ENCODE data around the gene ADCY2.

ADCY2 gene

DNA sequence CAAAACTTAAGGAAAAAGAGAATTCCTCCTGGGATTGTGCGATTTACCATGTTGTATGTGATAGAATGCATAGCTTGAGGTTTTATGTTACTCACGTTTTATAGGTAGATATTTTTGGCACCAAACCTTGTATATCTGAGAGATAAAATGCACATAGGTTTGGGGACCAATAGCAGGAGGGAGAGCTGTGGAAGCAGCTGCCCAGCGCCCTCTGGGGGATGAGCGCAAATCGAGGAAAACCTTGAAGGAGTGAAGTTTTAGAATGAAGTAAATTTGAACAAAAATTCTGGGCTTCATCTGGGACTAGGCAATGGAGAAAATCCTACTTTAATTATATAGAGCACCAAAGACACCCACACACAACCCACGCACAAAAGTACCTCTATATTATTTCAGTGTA, 197.0 kb downstream of the ADCY2 start:
- peak in 2 of 51 donors; percentile 13 to 14 for DNase-seq

DNA sequence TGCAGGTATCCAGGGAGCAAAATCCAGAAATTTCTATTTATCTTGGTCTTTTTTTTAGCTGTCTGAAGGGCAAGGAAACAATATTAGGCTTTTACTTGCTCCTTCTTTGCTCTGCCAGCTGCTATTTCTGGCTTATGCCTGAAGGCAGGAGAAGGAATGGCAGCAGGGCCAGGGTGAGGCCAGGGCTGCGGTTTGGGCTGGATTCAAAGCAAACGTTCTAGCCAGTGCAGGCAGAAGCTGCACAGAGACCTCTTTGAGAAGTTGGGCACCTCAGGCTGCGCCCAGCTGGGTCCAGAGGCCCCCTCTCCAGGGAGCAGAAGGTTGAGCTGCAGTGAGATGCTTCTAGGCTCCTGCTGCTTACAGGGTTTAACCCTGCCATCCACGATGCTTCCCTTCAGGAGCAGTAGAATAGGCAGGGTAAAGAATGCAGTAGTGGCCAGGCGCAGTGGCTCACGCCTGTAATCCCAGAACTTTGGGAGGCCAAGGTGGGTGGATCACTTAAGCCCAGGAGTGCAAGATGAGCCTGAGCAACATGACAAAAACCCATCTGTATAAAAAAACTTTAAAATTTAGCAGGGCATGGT, 201.2 kb downstream of the ADCY2 start:
- peak in 8 of 51 donors; percentile 10 to 38 (median 18) for DNase-seq

DNA sequence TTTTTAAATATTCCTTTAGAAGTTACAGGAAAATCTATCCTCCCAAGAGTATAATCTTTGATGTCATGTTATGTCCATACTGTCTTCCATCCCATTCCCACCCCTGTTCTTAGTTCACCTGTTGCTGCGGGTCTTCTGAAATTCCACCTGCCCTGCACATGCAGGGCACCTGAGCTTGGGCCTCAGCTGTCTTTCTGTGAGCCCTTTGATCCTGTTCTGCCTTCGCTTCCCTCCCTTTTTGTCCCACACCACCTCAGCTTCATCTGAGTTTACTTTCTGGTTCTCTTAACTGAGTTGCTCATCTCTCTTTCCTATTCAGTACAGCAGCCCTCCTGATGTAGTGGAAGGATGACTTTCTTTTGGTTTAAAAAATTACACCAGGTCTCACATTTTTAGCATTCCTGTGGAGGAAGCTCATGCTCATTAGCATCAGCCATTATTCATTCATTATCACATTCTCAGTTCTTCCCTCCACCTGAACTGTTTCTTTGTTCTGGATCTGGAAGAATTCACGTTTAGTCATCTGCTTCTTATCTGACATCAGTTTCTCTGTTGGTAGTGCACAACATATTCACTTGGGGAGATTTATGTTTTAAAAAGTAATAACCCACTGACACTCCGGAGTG, 211.0 kb downstream of the ADCY2 start:
- no peak for DNase-seq

DNA sequence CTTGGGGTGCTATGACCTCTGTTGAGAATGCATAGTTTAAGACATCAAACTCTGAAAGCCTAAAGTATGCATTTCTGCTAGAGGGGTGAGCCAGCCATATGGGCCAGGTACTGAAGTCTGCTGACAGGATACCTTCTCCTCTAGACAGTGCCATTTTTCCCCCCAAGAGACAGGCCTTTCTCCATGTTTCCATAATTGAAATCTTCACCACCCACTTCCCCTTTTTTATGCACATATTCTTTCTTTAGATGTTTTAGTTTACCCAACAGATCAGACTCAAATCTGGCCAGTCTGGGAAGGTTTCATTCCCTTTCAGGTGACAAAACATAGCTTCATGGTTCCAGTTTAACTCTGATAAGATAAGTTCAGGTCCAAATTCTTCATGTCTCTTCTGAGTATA, 212.8 kb downstream of the ADCY2 start:
- DNase-seq = no peak

DNA sequence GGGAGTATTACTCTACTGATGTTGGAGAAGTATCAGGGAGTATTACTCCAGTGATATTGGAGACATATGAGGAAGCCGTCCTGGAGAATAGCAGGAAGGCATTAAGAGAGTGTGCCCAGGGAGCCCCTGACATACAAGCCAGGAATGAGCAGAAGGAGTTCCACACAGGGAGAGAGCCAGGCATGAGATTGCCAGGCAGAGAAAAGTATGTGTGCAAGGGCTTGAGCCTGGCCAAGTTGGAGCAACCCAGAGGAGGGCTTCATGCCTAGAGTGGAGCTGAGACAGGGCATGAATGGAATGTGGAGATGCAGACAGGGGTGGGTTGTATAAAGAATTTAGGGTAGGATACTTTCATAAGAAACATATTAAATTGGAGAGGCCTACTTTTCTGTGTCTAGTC, 213.8 kb downstream of the ADCY2 start:
- no peak for DNase-seq

DNA sequence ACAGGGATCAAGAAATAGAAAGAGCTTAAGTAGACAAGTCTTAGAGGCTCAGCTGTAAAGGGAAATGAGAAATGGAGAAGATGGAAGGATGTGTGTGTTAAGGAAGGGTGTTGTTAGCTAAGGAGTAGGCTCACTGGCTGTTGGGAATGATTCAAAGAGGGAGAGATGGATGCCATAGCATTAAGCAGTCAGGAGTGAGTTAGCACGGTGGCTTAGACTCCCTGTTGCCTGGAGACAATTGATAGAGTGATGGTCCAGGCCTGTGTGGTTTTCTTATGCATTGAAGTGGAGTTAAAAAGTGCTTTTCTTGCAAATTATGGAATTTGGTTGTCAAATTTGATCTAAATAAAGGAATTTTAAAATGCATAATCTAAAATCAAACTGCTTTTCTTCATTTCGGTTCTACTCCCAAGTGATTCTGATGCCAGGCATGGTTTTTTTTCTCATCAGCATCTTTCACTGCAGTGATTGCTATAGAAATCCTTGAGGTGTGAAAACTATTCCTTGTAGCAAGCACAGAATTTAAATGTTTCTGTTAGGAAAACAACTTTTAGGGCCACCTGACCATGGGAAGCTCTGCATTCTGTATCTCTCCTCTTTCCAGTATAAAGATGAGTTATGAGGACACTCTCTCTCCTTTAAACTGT, 214.7 kb downstream of the ADCY2 start:
- DNase-seq = no peak

DNA sequence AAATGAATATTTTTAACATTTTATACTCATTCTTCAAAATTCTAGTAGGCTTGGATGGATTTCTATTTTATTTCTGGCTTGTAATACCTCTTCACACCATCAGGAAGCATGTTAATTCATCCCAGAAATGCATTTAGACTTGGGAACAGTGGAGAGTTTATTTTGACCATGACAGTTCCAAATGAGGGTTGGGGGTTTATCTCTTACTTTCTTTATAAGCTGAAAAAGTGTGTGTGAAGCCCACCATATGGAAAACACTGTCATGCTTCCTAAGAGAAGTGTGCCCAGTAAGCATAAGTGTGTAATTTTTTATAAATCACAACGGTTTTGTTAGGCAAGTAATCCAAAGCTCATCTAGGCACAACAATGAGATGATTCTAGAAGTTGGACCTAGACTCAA, 215.6 kb downstream of the ADCY2 start:
- DNase-seq = no peak

DNA sequence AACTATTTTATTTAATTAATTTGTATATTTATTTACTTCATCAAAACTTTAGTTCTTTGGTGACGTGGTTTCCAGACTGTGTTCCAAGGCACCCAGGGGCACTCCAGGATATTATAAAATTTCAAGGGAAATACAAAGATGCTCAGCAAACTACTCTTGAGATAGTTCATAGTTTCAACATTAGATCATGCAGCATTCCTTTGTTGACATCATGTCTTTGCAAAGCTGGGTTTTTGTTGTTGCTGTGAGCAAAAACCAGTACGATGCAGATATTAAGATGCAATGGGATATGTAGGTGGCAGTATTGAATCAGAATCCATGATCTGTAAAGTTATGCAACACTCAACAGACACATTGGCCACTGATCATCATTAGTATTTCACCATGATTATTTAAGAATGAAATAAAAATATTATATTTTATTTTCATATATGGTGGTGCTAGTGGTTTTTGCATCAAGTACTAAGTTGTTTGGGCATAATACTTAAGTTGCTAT, 219.7 kb downstream of the ADCY2 start:
- no peak for DNase-seq

DNA sequence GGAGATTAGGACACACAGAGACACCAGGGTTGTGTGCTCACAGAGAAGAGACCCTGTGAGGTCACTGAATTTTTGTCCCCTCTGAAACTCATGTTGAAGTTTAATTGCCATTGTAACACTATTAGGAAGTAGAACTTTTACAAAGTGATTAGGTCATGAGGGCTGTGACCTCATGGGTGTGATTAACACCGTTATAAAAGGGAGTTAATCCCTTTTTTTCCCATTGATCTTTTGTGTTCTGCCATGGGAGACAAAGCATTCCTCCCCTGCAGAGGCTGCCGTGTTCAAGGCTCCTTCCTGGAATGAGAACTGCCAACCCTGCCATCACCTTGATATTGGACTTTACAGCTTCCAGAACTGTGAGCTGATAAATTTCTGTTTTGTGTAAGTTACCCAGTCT, 221.0 kb downstream of the ADCY2 start:
- DNase-seq = no peak

DNA sequence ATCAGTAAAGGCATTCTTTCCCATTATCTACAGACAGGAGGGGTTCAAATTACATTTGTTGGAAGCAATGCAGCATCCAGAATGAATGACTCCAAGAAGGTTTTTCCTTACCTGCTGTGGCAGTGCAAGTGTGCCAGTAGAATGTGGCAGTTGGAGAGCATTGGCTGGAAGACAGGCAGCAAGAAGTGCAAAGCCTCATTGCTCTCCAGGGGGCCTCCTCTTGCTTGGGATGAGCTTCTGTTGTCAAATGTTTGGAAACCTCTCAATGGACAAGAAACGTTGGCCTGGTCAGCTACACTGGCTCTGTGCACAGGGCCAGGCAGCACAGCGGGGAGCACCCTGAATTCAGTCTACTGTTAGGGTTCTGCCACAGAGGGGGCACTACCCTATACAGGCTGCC, 226.6 kb downstream of the ADCY2 start:
- DNase-seq = no peak

DNA sequence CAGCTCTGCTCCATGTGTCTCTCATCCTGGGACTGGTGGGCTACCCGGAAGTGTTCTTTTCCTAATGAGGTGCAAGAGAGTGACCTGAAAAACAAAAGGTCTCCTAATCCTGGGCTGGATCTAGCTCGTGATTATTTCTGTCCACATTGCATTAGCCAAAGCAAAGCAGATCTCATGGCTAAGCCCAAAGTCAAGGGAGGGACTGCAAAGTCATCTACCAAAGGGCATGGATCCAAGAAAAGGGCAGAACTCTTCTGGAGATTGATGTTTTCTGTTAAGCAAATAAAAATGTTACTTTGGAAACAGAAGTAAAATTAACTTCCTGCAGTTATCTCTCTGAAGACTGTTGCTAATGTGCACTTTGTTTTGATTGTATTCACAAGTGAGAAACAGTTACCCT, 229.8 kb downstream of the ADCY2 start:
- DNase-seq = no peak

DNA sequence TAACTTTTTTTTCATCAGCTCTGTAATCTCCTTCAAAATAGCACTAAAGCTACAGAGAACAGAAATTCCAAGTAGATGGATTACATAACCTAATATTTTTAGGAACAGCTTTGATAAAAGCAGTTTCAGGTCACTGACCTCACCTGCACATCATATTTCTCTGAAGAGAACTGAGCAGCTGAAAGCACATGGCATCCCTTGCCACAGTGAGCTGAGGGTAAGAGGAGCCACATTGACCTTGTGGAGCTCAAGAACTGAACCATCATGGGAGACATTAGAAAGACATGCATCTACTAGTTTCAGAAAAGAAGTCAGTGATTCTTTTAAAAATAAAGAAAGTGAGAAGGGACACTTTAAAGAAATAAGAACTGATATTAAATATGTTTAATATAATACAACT, 232.3 kb downstream of the ADCY2 start:
- DNase-seq = no peak

DNA sequence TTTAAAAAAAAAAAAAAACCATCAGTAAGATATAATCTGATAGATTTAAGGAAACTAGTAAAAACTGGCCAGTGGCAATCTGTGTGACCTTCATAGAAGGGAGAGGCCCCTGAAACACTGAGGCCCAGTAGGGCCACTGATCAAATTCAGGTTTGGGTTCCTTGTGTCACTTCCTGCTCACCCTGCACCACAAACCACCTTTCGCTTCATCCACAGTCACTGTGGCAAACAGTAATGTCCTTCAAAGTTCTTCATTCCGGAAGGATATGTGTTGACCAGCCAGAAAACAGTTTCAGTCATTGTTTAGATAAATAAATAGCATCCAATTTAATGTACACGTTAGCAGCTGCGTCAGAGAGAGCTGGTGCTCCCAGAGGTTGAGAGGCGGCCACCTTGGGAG, 232.9 kb downstream of the ADCY2 start:
- DNase-seq = no peak

DNA sequence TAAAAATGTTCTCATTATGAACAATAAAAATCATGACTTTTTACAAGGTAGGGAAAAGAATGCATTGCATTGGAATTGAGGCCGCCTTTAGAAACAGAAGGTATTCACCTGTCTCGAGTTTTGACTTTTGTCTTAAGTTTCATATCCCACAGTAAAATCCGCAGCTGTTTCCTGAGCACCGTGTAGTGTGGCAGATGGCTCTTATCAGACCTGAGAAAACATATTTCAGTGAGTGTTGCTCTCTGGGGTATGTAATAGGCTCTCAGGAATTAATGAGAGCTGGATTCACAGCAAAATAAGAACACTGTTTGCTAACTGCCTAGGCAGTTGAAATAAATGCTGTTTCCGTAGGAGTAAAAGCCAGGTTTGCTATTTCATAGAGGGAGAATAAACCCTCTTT, 233.6 kb downstream of the ADCY2 start:
- DNase-seq = no peak

DNA sequence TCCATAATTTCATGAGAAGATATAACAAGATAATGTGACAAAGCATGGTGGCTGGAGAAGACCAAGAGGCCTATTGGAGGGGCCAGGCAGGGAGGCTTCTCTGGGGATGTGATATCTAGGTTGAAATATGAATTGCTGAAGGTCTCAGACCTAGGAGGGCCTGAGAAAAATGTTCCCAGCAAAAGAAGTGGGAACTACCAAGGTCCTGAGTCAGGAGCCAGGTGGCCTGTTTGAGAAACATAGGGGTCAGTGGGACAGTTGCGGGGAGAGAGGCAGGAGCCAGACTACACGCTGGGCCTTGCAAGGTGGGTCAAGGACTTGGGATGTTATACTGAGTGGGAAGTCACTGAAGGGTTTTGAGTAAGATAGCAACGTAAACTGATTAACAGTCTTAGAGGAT, 238.9 kb downstream of the ADCY2 start:
- DNase-seq = no peak

DNA sequence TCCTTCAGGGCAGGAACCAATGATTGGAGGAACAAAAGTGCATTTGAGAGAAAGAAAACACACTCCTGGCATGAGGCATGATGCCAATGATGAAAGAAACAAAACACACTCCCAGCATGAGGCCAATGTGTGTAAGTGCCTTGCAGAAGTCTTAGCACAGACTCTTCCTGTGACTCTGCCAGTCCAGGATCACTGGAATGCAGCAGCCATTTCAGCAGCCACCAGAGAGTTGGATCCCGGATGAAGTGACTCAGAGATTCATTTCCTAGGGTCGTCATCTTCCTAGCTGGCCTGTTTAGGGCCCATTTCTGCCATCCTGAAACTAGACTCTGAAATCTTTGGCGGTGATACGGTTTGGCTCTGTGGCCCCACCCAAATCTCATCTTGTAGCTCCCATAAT, 242.5 kb downstream of the ADCY2 start:
- peak in 2 of 51 donors; percentile 8 to 17 for DNase-seq

DNA sequence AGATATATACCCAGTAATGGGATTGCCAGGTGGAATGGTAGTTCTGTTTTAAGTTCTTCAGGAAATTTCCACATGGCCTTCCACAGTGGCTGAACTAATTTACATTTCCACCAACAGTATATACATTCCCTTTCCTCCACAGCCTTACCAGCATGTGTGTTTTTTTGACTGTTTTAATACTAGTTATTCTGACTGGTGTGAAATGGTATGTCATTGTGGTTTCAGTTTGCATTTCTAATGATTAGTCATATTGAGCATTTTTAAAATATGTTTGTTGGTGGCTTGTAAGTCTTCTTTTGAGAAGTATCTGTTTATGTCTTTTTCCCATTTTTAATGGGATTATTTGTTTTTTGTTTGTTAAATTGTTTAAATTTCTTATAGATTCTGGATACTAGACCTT, 246.1 kb downstream of the ADCY2 start:
- no peak for DNase-seq

DNA sequence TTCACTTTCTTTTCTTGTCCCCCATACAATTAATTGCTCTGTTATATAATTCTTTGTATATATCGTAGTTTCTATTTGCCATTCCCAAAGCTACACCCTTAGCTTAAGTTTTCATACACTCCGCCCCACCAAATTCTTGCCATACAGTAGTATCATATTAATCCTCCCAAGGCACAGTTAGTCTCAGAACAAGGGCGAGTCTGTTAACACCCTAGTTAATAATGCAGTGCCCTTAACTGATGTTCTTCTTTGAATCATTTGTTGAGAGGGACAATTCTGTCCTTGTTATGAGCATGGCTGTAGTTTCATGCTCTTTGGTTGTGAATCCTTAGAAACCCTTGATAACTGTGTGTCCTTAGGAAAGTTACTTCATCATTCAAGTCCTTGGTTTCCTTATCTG, 248.8 kb downstream of the ADCY2 start:
- no peak for DNase-seq

DNA sequence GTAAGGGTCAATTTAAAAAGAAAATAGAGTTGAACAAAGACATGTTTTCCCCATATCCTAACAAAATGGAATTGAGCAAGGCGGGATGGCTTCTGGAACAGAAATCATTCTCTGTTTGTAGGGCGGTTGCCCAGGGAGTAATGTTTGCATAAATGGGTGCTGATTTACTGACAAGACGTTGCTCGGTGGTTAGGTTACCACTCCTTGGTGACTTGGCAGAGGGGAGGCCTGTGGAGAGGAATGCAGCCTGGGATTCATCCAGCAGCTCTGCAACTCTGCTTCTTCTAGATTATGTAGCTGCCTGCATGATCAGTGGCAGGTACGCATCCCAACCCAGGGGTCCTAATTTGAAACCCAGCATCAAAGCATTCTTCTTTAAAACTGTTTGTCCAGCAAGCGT, 254.8 kb downstream of the ADCY2 start:
- peak in 17 of 51 donors; percentile 6 to 57 (median 27) for DNase-seq

DNA sequence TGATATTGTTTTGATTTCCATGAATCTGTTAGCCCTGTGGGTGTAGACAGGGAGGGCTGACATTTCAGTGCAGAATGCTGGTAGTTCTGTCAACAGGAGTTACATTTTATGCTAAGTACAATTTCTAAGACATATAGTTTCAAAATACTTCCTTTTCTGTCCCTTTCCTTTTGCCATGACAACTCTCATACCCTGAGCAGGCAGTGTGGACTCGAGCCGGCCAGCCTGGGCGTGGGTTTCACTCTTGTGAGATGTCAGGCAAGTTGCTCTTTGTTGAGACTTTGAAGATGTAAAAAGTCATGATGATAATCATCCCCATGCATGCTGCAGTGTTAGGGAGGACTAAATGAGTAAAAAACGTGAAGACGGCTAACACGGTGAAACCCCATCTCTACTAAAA, 257.1 kb downstream of the ADCY2 start:
- no peak for DNase-seq

DNA sequence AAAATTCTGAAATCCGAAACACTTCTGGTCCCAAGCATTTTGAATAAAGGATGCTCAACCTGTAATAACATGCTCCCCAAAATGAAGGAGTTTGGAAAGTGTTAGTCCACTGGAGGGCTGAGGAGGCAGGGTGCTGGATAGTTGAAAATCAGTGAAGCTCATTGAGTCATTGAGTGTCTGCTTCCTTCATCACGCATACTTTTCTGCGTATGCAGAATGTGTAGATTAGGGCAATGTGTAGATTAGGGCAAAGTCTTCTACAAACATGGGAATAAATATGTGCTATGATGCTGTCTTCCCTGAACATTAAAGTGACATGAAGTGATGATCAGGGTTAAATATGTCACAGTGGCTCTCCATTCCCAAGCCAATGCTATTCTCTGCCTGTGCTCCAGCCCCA, 261.2 kb downstream of the ADCY2 start:
- no peak for DNase-seq

DNA sequence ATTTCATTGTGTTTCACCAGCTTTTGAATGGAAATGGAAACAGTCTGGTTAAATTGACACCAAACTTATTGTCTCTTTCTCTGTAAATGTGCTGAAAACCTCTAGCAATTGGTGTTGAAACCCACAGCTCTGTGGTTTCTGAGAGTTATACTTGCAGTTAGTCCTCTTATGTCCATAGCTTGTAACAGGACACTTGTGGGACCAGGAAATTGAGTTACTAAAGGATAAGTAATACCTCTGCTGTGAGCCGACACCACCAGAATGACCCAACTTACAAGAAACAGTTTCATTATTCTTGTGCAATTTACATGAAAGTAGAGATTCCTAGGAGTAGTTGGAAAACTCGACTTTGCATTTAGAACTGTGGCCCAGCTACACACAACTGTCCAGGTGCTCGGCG, 263.5 kb downstream of the ADCY2 start:
- DNase-seq = no peak

DNA sequence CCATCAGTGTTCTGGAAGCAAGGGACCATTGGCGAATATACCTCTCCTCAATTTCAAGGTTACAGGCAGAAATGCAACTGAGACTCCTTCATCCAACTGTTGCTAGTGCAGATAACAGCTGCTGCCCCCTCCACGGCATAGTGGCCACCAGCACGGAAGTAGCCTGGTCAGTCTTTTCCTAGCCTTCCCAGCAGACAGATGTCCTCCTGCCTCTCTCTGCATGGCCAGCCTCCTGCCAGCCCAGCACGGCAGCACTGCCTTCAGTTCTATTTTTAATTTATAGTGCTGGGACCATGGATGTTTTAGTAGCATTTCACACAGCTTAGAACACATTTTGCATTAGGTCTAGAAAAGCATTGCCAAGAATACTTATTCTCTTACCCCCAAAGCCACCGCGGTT, 266.4 kb downstream of the ADCY2 start:
- DNase-seq = no peak
